Fibroblast of villous mesenchyme (primary cell): ENCODE results near the gene MRPL49. TPM values are rescaled to one million over a fixed set of nuclear protein-coding genes. Genes with fewer than 3 reads are reported as not detected.

Experiments
- DNase-seq: peaks from one replicate; pipeline ENCODE4 v3.0.0-alpha.2; 2010; ENCODE audit warnings: low read depth
- H3K4me3 ChIP-seq: 2 replicates; pipeline ENCODE4 v1.5.1; 2011; ENCODE audit warnings: low read depth, mild to moderate bottlenecking, low read length
- total RNA-seq: library from RNA; depleted of rRNA; stranded (reverse); fragments of >200 nt; gene quantifications from 2 replicates; pipeline ENCODE4 v1.2.3, GENCODE V29; 2012
- TF ChIP-seq, protein P1 (sequence below): IDR thresholded peaks from 2 replicates; pipeline ENCODE4 v1.5.1; 2012; ENCODE audit warnings: low read depth, mild to moderate bottlenecking, low read length; ENCODE audit not compliant: insufficient read depth

The MRPL49 gene
- total RNA-seq, 1 donor, result 54.4 TPM

DNA sequence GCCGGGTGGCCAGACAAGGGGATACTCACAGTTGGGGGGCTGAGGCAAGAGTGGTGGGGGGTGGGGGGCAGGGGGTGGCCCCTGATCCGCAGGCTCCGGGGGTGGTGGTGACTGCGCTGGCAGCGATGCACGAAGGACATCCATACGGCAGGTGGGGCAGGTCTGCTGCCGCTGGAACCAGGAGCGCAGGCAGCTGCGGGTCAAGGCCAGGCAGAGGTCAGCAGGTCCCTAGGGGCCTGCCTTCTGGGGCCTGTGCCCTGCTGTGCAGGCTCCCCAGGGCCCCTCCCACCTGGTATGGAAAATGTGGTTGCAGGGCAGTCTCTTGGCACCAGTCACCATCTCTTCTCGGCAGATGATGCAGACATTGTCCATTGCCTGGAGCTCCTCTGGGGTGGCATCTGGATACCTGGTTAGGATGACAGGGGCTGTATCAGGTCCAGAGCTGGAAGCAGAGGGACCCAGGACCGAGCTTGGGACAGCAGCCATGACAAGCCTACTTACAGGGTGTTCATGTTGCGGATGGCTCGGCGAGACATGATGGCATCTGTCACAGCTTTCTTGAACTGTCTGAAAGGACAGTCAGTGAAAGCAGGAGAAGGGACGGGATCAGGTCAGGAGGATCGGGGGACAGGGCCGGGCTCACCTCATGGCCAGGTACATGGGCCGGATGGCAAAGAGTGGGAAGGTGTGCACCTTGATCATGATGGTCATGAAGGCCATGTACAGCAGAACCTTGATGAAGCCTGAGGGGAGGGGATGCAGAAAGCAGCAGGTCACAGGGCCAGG lies 8.7 kb downstream of the MRPL49 start:
- H3K4me3 ChIP-seq, result no peak overlapping the region
- DNase-seq, result no peak
- TF ChIP-seq, protein P1, sequence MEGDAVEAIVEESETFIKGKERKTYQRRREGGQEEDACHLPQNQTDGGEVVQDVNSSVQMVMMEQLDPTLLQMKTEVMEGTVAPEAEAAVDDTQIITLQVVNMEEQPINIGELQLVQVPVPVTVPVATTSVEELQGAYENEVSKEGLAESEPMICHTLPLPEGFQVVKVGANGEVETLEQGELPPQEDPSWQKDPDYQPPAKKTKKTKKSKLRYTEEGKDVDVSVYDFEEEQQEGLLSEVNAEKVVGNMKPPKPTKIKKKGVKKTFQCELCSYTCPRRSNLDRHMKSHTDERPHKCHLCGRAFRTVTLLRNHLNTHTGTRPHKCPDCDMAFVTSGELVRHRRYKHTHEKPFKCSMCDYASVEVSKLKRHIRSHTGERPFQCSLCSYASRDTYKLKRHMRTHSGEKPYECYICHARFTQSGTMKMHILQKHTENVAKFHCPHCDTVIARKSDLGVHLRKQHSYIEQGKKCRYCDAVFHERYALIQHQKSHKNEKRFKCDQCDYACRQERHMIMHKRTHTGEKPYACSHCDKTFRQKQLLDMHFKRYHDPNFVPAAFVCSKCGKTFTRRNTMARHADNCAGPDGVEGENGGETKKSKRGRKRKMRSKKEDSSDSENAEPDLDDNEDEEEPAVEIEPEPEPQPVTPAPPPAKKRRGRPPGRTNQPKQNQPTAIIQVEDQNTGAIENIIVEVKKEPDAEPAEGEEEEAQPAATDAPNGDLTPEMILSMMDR, result no peak

DNA sequence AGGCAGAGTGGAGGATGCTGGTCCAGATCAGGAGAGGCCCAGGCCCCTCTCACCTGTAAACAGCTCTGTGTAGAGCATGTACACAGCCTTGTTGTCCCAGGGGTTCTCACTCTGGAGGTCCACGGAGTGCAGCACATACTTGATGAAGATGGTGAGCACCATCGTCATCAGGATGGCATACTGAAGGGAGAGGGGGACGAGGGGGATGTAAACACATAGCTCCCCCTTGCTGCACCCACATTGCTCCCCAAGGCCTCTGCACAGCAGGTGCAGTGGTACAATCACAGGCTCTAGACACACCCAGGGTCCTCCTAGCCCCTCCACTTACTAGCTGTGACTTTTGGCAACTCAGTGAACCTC lies 9.3 kb downstream of the MRPL49 start:
- TF ChIP-seq, protein P1, result no peak
- no peak overlapping the region for H3K4me3 ChIP-seq
- no peak for DNase-seq

DNA sequence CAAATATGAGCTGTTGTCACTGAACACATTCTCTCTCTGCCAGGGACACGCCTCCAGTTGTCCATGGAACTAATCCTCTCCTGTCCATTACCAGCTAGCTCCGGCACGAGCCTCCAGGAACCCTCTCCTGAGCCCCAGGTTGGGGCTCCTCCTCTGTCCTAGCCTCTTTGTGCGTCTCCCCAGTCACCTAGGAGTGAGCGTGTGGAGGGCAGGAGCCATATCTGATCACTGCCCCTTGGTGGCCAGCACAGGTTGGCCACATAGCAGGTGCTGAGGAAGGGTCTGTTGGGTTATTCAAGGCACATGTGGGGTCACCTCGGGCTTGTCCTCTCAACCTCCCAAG lies 9.7 kb downstream of the MRPL49 start:
- no peak for DNase-seq
- TF ChIP-seq, protein P1, result no peak
- no peak overlapping the region for H3K4me3 ChIP-seq

DNA sequence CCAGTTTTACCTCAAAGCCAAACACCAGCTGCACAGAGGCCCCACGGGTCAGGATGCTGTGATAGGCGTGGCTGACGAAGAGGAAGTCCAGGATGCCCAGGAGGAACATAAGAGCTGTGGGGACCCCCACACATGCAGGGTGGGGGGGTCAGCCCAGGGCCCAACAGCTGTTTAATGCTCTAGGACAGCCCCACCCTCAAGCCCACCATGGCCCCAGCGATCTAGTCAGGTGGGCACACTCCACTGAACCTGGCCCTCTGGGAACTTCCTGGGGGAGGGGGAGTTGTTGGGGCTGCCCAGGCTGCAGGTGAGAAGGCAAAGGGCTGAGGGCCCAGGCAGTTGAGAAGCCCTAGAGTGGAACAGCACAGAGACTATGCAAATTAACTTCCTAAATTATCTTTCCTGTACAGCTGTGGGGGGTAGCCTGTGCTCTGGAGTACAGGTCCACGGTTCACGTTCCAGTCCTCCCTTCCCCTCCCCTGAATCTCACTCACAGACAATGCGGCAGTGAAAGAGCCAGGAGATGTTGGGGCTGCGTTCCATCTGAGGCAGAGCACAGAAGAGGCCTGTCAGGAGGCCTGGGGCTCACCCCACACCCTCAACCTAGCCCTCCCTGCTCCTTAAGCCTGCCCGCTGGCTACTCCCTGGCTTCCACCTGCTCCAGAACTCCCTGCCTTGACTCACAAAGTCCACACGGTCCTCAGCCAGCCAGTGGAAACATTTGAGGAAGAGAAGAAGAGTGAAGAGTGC lies 10.3 kb downstream of the MRPL49 start:
- no peak for DNase-seq
- TF ChIP-seq, protein P1, result no peak

DNA sequence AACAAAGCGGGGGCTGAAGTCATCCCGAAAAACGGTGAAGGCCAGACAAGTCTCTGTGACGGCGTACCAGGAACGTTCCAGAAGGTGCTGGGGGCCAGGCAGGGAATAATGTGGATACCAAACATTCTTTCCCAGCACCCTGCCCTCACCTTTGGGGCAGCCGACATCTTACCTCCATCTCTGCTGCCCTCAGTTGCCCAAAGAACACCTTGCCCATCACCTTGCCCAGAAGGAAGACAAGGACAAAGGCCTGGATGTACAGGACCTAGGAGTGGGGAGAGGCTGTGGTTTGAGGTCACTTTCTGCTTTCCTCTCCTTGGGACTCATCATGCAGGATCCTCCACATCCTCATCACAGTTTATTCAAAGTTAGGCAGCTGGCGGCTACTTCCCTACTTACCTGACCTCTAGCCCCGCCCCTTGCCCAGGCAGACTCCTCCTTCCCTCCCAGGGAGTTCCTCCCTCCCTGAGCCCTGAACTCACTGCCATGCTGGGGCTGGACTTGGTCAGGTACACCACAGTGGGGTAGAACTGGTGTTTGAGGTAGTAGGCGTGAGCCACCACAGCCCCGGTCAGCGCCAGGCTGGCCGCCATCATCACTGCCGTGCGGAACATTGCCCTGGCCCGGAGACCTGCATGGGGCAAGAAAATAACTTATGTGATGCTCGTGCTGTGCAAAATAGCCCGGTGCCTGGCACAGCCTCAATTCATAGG lies 11.0 kb downstream of the MRPL49 start:
- TF ChIP-seq, protein P1, result no peak
- DNase-seq, result no peak

More for the DNA sequence above, 10.3 kb downstream of the MRPL49 start:
- no peak overlapping the region for H3K4me3 ChIP-seq

DNA sequence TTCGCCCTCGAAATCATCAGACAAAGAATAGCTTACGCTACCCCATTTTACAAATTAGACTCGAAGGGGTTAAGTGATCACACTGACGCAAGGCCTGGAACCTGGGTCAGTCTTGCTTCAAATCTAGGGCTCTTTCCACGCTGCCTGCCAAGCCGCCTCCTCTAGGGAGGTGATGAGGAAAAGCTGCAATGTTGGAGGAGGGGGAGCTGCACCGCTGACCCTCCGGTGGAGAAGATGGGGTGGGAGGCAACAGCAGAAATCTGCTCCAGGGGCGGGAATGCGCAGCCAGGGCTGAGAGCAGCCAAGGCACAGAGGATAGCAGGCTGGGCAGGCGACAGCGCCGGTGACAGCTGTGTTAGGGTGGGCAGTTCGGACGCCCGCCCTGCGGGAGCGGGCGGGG lies 11.6 kb downstream of the MRPL49 start:
- DNase-seq, result no peak
- peak overlapping the region; percentile 90 for H3K4me3 ChIP-seq
- TF ChIP-seq, protein P1, result no peak

More for the DNA sequence above, 11.0 kb downstream of the MRPL49 start:
- H3K4me3 ChIP-seq, result peak overlapping the region; percentile 90
